ENCODE data around the gene PROSER2. TPM values are rescaled to one million over a fixed set of nuclear protein-coding genes. Genes with fewer than 3 reads are reported as not detected.
A peak's percentile ranks its signal among the peaks of the same experiment; 100 is the strongest.

PROSER2 gene
- total and polyA plus RNA-seq, 9 of the 15 experiments (the other 6 are each of a cell fraction or from before 2014, with no cell fraction given), result 0.62 to 14.8 (median 2.9) TPM

- TF ChIP-seq NCOA1 (IDR thresholded peaks at IDR 0.05; ENCODE audit: low read depth) (peak; percentile 84), ZBTB40 (IDR thresholded peaks at IDR 0.05) (peak; percentile 68; the same call in 1 of the 2 replicates), ZBTB40 (CRISPR knock-in tag; IDR thresholded peaks at IDR 0.05) (no peak), ZNF311 (CRISPR knock-in tag; IDR thresholded peaks at IDR 0.05) (peak; percentile 42; the same call in 1 of the 2 replicates), POLR2A (conservative IDR thresholded peaks at IDR 0.05) (peak; percentile 96), CEBPZ (IDR thresholded peaks at IDR 0.05; ENCODE audit: borderline replicate concordance, low read depth, low read length) (no peak), ZNF655 (CRISPR knock-in tag; IDR thresholded peaks at IDR 0.05) (no peak), POLR2AphosphoS5 (IDR thresholded peaks at IDR 0.05; ENCODE audit: control insufficient read depth, insufficient read depth, low read depth, low read length) (peak; percentile 89), CBFA2T3 (IDR thresholded peaks at IDR 0.05) (peak; percentile 91), SUPT5H (IDR thresholded peaks at IDR 0.05) (peak; percentile 92), TSC22D4 (tag; IDR thresholded peaks at IDR 0.05) (no peak), TEAD2 (tag; IDR thresholded peaks at IDR 0.05) (no peak), ZNF224 (CRISPR knock-in tag; IDR thresholded peaks at IDR 0.05) (no peak)
Measured at GRCh38 chr10:11898372-11899066, 75.4 kb downstream of the PROSER2 start (continued).
